Neuronal stem cell (in vitro differentiated cells): ENCODE results near the gene CEP131.

ENCODE experiments used
- DNase-seq: peaks from one replicate; pipeline ENCODE4 v3.0.0-alpha.2; 2013; ENCODE audit warnings: low spot score
- H2AFZ ChIP-seq: one replicate; pipeline ENCODE4 v1.6.1; 2013; ENCODE audit warnings: mild to moderate bottlenecking, low read length, inconsistent platforms
- H2AK5ac ChIP-seq: 2 replicates; pipeline ENCODE4 v1.6.1; 2013; ENCODE audit warnings: low read depth, mild to moderate bottlenecking, inconsistent platforms, low read length, moderate library complexity, mixed read lengths
- H2BK120ac ChIP-seq: 2 replicates; pipeline ENCODE4 v1.6.1; 2013; ENCODE audit warnings: low read depth, mild to moderate bottlenecking, inconsistent platforms, low read length, moderate library complexity, mixed read lengths
- H2BK12ac ChIP-seq: one replicate; pipeline ENCODE4 v1.6.1; 2013; ENCODE audit warnings: low read length, inconsistent platforms
- H2BK15ac ChIP-seq: 2 replicates; pipeline ENCODE4 v1.6.1; 2013; ENCODE audit warnings: mild to moderate bottlenecking, low read length, inconsistent platforms, mixed read lengths
- H2BK5ac ChIP-seq: one replicate; pipeline ENCODE4 v1.6.1; 2013; ENCODE audit warnings: inconsistent platforms, mild to moderate bottlenecking, low read length, moderate library complexity
- H3K14ac ChIP-seq: one replicate; pipeline ENCODE4 v1.6.1; 2013; ENCODE audit warnings: low read length, inconsistent platforms
- H3K18ac ChIP-seq: 2 replicates; pipeline ENCODE4 v1.6.1; 2013; ENCODE audit warnings: low read length, inconsistent platforms
- H3K23ac ChIP-seq: 2 replicates; pipeline ENCODE4 v1.6.1; 2013; ENCODE audit warnings: low read depth, mild to moderate bottlenecking, mixed read lengths, low read length, inconsistent platforms; ENCODE audit not compliant: poor library complexity
- H3K27ac ChIP-seq: replicated peaks from 3 replicates; pipeline ENCODE4 v1.5.1; 2013; ENCODE audit warnings: low read length, inconsistent platforms
- H3K27me3 ChIP-seq, 3 experiments: 2 replicates each; pipeline ENCODE4 v1.6.1; 2013; ENCODE audit warnings: low read length in 3 of 3, mild to moderate bottlenecking in 2 of 3, inconsistent platforms in 1 of 3, low read depth in 1 of 3, mixed read lengths in 1 of 3, moderate library complexity in 1 of 3; ENCODE audit not compliant: control insufficient read depth in 3 of 3, insufficient read depth in 3 of 3
- H3K36me3 ChIP-seq, 2 donors: replicated peaks in 1 of 2; 2 replicates each; pipeline ENCODE4 v1.6.1; 2013; ENCODE audit warnings: low read length in 2 of 2; ENCODE audit not compliant: control insufficient read depth in 2 of 2, insufficient read depth in 2 of 2
- H3K4ac ChIP-seq: 2 replicates; pipeline ENCODE4 v1.6.1; 2013; ENCODE audit warnings: inconsistent platforms, mild to moderate bottlenecking, low read length, moderate library complexity
- H3K4me1 ChIP-seq, 2 donors: 1 replicate in 1 of 2; 2 replicates in 1 of 2; pipeline ENCODE4 v1.6.1; 2013; ENCODE audit warnings: low read length in 2 of 2, low read depth in 1 of 2; ENCODE audit not compliant: control insufficient read depth in 2 of 2, insufficient read depth in 1 of 2
- H3K4me2 ChIP-seq: one replicate; pipeline ENCODE4 v1.6.1; 2013; ENCODE audit warnings: mild to moderate bottlenecking, low read length, inconsistent platforms; ENCODE audit not compliant: insufficient read depth, poor library complexity, severe bottlenecking
- H3K4me3 ChIP-seq, 2 donors: 2 replicates each; pipeline ENCODE4 v1.5.1; 2013; ENCODE audit warnings: low read length in 2 of 2, mild to moderate bottlenecking in 2 of 2, inconsistent platforms in 1 of 2, moderate library complexity in 1 of 2
- H3K79me1 ChIP-seq: one replicate; pipeline ENCODE4 v1.6.1; 2013; ENCODE audit warnings: low read depth, mild to moderate bottlenecking, inconsistent platforms, low read length, moderate library complexity
- H3K9ac ChIP-seq: one replicate; pipeline ENCODE4 v1.6.1; 2013; ENCODE audit warnings: mild to moderate bottlenecking, low read depth, low read length, inconsistent platforms; ENCODE audit not compliant: poor library complexity
- H3K9me3 ChIP-seq, 2 donors: replicated peaks in 1 of 2; 2 replicates each; pipeline versions ENCODE3 to v1.6.1; 2013; ENCODE audit warnings: low read length in 2 of 2, mild to moderate bottlenecking in 2 of 2, inconsistent platforms in 1 of 2, low read depth in 1 of 2, mixed read lengths in 1 of 2, moderate library complexity in 1 of 2; ENCODE audit not compliant: control insufficient read depth in 2 of 2, insufficient read depth in 1 of 2
- H4K8ac ChIP-seq: one replicate; pipeline ENCODE4 v1.6.1; 2013; ENCODE audit warnings: low read depth, mild to moderate bottlenecking, inconsistent platforms, low read length, moderate library complexity
- H4K91ac ChIP-seq: one replicate; pipeline ENCODE4 v1.6.1; 2013; ENCODE audit warnings: low read length, low read depth, mild to moderate bottlenecking, inconsistent platforms; ENCODE audit not compliant: poor library complexity
- WGBS, 2 donors: extraction: QIAGEN DNeasy Blood & Tissue Kit; methylation state at CpG; one replicate each; pipeline ENCODE4 v1.1.7; 2013; ENCODE audit warnings: missing lambda C conversion rate in 2 of 2, mixed read lengths in 1 of 2; ENCODE audit not compliant: insufficient read length in 2 of 2, insufficient replicate concordance in 1 of 2; ENCODE audit errors: extremely low coverage in 2 of 2; 5-methylcytosine and 5-hydroxymethylcytosine counted together

CEP131 gene

DNA sequence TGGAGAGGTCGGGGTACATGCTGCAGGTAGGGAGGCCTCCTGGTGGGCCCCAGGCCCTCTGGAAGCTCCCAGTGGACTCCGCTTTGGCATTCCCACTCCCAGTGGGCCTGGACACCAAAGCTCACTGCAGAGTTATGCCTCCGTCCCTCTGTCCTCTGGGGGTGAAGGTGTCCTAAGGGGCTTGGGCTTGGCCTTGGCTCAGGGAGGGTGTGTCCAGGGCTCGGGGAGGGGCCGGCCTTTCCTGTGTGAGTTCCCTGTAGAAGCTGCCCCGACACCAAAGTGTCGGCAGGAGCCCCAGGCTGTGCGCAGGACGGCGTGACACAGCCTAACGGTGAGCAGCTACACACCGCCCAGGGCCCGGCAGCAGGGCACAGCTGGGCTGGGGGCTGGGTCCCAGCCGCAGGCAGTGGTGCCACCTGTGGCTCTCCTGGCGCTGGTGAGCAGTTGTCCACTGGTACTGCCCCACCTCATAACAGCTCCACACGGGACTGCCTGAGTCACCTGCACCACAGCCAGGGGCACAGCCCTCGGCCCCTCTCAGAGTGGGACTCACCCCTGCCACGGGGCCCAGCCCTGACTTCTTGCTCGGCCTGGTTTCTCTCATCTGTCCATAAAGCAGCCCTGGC lies 10.0 kb upstream of the CEP131 start:
- Histone ChIP-seq H4K8ac (no peak overlapping the region), H2BK12ac (no peak overlapping the region), H4K91ac (no peak overlapping the region), H3K18ac (no peak overlapping the region), H3K79me1 (peaks cover 20% of the 10 kb centered on the region), H2AFZ (no peak overlapping the region), H3K9me3 (peaks cover 0 to 4% of the 10 kb centered on the region in 2 donors), H2BK5ac (peak overlapping the region; percentile 66), H3K9ac (no peak overlapping the region), H3K4me3 (no peak overlapping the region), H2BK15ac (no peak overlapping the region), H3K14ac (peak overlapping the region; percentile 31), H2AK5ac (no peak overlapping the region), H3K27ac (no peak overlapping the region), H3K4me1 (peaks cover 0 to 1% of the 10 kb centered on the region in 2 donors), H3K4me2 (no peak overlapping the region), H3K23ac (peak overlapping the region; percentile 73), H2BK120ac (no peak overlapping the region), H3K4ac (no peak overlapping the region), H3K36me3 (peaks cover 11 to 24% of the 10 kb centered on the region in 2 donors), H3K27me3 (no peaks in the 10 kb centered on the region)
- DNase-seq = no peak
- WGBS, 2 donors = no CpG with 5 or more reads among the region's 19 CpGs

DNA sequence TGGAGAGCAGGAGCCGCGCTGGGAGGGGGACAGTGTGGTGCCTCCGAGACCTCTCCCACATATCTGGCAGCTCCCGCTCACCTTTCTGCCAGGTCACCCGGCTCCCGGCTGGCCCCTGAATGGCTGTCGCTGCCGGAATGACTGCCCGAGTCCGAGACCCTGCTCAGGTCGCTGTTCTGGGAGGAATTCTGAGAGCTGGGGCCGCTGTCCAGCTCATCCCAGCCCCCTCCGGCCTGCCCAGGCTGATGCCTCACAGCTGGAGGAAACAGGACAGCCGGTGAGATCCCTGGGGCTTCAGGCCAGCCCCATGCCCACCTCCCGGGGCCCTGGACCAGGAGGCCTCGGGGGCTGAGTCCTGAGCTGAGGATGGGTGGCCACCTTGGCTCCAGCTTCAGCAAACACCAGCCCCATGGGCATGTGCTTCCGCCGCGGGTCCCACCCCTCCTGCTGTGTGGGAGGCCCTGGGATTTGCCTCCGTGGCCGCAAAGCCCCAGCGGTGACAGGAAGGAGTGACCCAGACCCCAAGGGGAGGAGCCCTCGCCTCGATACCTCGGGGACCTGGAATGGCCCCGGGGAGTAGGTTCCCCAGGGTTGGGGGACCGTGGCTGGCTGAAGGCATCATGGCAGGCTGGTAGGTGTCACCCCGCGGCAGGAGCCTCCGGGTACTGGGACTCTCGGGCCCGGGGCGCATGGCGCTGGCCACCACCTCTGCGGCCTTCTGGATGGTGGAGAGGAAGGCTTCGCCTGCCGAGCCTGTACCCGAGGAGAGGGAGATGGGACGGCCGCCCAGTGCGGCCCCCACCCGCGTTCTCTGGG lies 9.2 kb upstream of the CEP131 start:
- Histone ChIP-seq H2BK12ac (peak overlapping the region; percentile 12), H2BK5ac (no peak overlapping the region), H4K8ac (no peak overlapping the region), H3K4ac (no peak overlapping the region), H3K27me3 (no peaks in the 10 kb centered on the region), H2BK120ac (no peak overlapping the region), H3K36me3 (peaks cover 11 to 24% of the 10 kb centered on the region in 2 donors), H2BK15ac (no peak overlapping the region), H3K18ac (no peak overlapping the region), H3K9me3 (peaks cover 0 to 4% of the 10 kb centered on the region in 2 donors), H3K4me2 (no peak overlapping the region), H2AK5ac (no peak overlapping the region), H3K4me1 (no peaks in the 10 kb centered on the region), H3K4me3 (no peak overlapping the region), H3K14ac (no peak overlapping the region), H3K23ac (no peak overlapping the region), H3K9ac (no peak overlapping the region), H3K79me1 (peaks cover 20% of the 10 kb centered on the region), H4K91ac (no peak overlapping the region), H3K27ac (no peak overlapping the region), H2AFZ (no peak overlapping the region)
- no CpG with 5 or more reads among the region's 43 CpGs for WGBS, 2 donors
- no peak for DNase-seq

DNA sequence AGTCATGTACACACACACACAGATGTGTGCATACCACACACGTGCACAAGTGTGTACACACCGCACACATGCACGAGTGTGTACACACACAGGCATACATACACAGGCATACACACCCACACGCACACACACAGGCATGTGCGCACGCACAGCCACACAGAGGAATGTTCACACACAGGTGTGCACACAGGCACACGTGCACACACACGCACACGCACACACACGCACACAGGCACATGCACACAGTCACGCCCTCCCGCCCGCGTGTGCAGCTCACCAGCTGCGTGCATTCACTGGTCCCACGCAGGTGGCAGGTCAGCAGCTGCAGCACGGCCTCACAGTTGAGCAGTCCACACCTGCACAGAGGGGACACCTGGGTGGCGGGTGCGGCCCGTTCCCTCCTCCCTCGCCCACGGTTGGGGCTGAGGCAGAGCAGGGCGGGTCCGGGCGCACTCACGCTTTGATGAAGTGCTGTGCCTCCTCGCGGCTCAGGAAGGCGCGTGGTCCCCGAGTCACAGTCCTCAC lies 8.4 kb upstream of the CEP131 start:
- peak overlapping the region; percentile 93 for H3K23ac ChIP-seq
- peak overlapping the region; percentile 12 for H2BK12ac ChIP-seq
- H2AFZ ChIP-seq = no peak overlapping the region
- H4K8ac ChIP-seq = no peak overlapping the region
- DNase-seq = no peak
- no peak overlapping the region for H2BK120ac ChIP-seq
- no peak overlapping the region for H3K27ac ChIP-seq
- H2AK5ac ChIP-seq = no peak overlapping the region
- H3K4me2 ChIP-seq = no peak overlapping the region
- H4K91ac ChIP-seq = no peak overlapping the region
- no peak overlapping the region for H3K4ac ChIP-seq
- H2BK5ac ChIP-seq = no peak overlapping the region
- no CpG with 5 or more reads among the region's 31 CpGs for WGBS, 2 donors
- no peak overlapping the region for H2BK15ac ChIP-seq
- H3K9me3 ChIP-seq = peaks cover 0 to 6% of the 10 kb centered on the region in 2 donors
- H3K4me3 ChIP-seq = peak overlapping the region in 1 of 2 donors; percentile 73
- H3K14ac ChIP-seq = peak overlapping the region; percentile 94
- H3K9ac ChIP-seq = peak overlapping the region; percentile 84
- no peaks in the 10 kb centered on the region for H3K4me1 ChIP-seq
- peaks cover 11 to 24% of the 10 kb centered on the region in 2 donors for H3K36me3 ChIP-seq
- no peaks in the 10 kb centered on the region for H3K27me3 ChIP-seq
- H3K18ac ChIP-seq = no peak overlapping the region
- peaks cover 16% of the 10 kb centered on the region for H3K79me1 ChIP-seq
